HEK293T (cell line): Measurements from ENCODE around the gene NBEA.

Experiments
- CTCF ChIA-PET: fragments of 350-600 bp; formaldehyde crosslinking; extraction: SDS; loops from one replicate; lab custom pipeline; 2021; ENCODE audit warnings: antibody characterized with exemption, inconsistent platforms; lab: Yijun Ruan, JAX
- POLR2A ChIA-PET: fragments of 350-600 bp; formaldehyde crosslinking; extraction: SDS; loops from one replicate; lab custom pipeline; 2020; ENCODE audit warnings: antibody characterized with exemption, inconsistent platforms; lab: Yijun Ruan, JAX
- DNase-seq: peaks from one replicate; pipeline ENCODE4 v3.0.0; 2012; ENCODE audit warnings: mixed read lengths; ENCODE audit errors: extremely low spot score
- ARNT ChIP-seq: fragments of 450-650 bp; IDR thresholded peaks from 2 replicates; pipeline ENCODE4 v1.6.1; 2017; ENCODE audit warnings: mild to moderate bottlenecking
- BHLHE40 ChIP-seq: fragments of 450-650 bp; IDR thresholded peaks from 2 replicates; pipeline ENCODE4 v1.6.1; 2016; ENCODE audit warnings: mild to moderate bottlenecking, moderate library complexity, borderline replicate concordance
- CTBP1 ChIP-seq: fragments of 450-650 bp; IDR thresholded peaks from 2 replicates; pipeline ENCODE4 v1.6.1; 2016; ENCODE audit warnings: borderline replicate concordance
- ELF4 ChIP-seq: fragments of 450-650 bp; IDR thresholded peaks from 2 replicates; pipeline ENCODE4 v1.6.1; 2017; ENCODE audit warnings: antibody characterized with exemption
- FOXA1 ChIP-seq: fragments of 450-650 bp; IDR thresholded peaks from 2 replicates; pipeline ENCODE4 v1.6.1; 2016; ENCODE audit warnings: mild to moderate bottlenecking
- FOXK2 ChIP-seq: fragments of 450-650 bp; IDR thresholded peaks from 2 replicates; pipeline ENCODE4 v1.6.1; 2016; ENCODE audit warnings: mild to moderate bottlenecking
- FOXM1 ChIP-seq: fragments of 450-650 bp; IDR thresholded peaks from 2 replicates; pipeline ENCODE4 v1.6.1; 2017; ENCODE audit warnings: mild to moderate bottlenecking, borderline replicate concordance
- HDGF ChIP-seq: fragments of 450-650 bp; IDR thresholded peaks from 2 replicates; pipeline ENCODE4 v1.6.1; 2017; ENCODE audit warnings: antibody characterized with exemption, borderline replicate concordance
- L3MBTL2 ChIP-seq: fragments of 450-650 bp; conservative IDR thresholded peaks from 2 replicates; pipeline ENCODE4 v1.6.1; 2016; ENCODE audit warnings: mild to moderate bottlenecking
- LEF1 ChIP-seq: fragments of 450-650 bp; IDR thresholded peaks from 2 replicates; pipeline ENCODE4 v1.6.1; 2017; ENCODE audit warnings: mild to moderate bottlenecking, borderline replicate concordance
- NFRKB ChIP-seq: fragments of 450-650 bp; IDR thresholded peaks from 2 replicates; pipeline ENCODE4 v1.6.1; 2016; ENCODE audit warnings: mild to moderate bottlenecking, moderate library complexity
- SP1 ChIP-seq: fragments of 450-650 bp; IDR thresholded peaks from 2 replicates; pipeline ENCODE4 v1.6.1; 2017
- SUZ12 ChIP-seq: fragments of 450-650 bp; IDR thresholded peaks from 2 replicates; pipeline ENCODE4 v1.6.1; 2016; ENCODE audit warnings: mild to moderate bottlenecking
- TARDBP ChIP-seq: fragments of 450-650 bp; IDR thresholded peaks from 2 replicates; pipeline ENCODE4 v1.6.1; 2016
- ZNF384 ChIP-seq: fragments of 450-650 bp; IDR thresholded peaks from 2 replicates; pipeline ENCODE4 v1.6.1; 2016
- TF ChIP-seq, protein P1 (sequence below): fragments of 450-650 bp; IDR thresholded peaks from 2 replicates; pipeline ENCODE4 v1.6.1; 2016

NBEA gene

DNA sequence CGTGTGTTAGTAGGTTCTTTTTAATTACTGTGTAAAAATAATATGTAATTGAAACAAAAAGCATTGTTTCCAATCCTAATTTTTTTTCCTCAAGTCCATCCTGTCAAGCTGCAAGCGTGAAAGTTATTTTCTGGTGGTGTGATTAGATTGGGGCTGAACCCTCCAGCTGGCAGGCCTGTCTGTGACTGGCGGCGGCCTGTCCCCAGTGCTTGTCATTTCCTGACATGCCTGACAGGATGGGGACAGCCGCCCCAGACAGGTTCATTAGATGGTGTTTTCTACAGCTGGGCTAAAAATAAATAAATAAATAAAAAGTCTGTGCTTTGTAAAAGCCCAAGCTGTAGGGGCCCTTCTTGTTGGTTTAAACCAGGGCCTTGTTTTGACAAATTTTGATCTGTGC is 588.1 kb downstream of the NBEA start:
- POLR2A ChIA-PET, result no interaction called here
- TF ChIP-seq FOXM1, result no peak
- TF ChIP-seq FOXA1, result no peak
- no peak for TF ChIP-seq ELF4
- no peak for TF ChIP-seq LEF1
- no peak for TF ChIP-seq FOXK2
- no peak for TF ChIP-seq NFRKB
- no peak for TF ChIP-seq SP1
- no peak for TF ChIP-seq ARNT
- no peak for TF ChIP-seq HDGF
- TF ChIP-seq L3MBTL2, result no peak
- no peak for TF ChIP-seq CTBP1
- TF ChIP-seq ZNF384, result no peak
- TF ChIP-seq, protein P1, sequence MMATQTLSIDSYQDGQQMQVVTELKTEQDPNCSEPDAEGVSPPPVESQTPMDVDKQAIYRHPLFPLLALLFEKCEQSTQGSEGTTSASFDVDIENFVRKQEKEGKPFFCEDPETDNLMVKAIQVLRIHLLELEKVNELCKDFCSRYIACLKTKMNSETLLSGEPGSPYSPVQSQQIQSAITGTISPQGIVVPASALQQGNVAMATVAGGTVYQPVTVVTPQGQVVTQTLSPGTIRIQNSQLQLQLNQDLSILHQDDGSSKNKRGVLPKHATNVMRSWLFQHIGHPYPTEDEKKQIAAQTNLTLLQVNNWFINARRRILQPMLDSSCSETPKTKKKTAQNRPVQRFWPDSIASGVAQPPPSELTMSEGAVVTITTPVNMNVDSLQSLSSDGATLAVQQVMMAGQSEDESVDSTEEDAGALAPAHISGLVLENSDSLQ, result no peak
- TF ChIP-seq BHLHE40, result no peak
- no peak for TF ChIP-seq SUZ12
- TF ChIP-seq TARDBP, result no peak
- CTCF ChIA-PET, result no interaction called here
- DNase-seq, result no peak

DNA sequence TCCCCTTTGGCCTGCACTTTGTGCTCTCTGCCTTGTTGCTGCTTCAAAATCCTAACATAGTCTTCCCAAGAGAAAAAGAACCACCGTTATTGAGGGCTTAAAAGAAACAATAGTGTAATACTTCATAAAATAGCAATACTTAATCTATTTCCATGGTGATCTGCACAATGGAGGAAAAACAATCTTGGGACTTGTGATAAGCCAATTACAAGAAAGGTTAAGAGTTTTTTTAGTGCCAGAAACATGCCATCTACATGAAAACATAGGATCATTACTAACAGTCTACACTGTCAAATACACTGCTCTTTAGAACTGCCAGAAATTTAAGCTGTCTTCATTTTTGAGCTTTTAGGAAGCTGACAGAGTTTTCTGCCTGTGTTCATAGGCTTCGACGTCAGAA is 588.5 kb downstream of the NBEA start:
- ChIA-PET POLR2A (no interaction called here), CTCF (no interaction called here)
- TF ChIP-seq SP1 (no peak), ELF4 (no peak), FOXK2 (no peak), FOXM1 (no peak), ARNT (no peak), LEF1 (no peak), SUZ12 (no peak)
- TF ChIP-seq, protein P1, result no peak
- no peak for DNase-seq

DNA sequence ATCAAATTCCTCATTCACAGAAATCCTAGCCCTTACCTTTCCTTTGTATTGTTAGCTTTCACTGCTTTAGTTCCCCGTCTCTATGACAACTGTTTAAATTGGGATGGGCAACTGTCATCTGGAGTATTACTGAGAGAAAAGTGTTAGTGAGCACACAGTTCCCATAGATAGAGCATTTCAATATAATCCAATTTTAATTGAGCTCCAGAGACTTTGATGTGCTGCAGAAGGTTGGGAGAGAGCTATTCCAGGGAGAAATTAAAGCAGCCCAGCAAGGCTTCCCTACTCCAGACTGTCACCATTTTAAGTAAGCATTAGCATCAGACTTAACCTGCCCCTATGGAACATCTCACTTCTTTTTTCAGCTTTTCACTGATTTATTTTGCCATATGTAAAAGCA is 589.5 kb downstream of the NBEA start:
- POLR2A ChIA-PET, result interaction anchor here (0.6 kb wide), 1 partner anchor 26 kb away, joined by 3 read pairs; no protein-coding TSS in a partner anchor
- CTCF ChIA-PET, result no interaction called here
- no peak for DNase-seq
- TF ChIP-seq HDGF, result no peak

DNA sequence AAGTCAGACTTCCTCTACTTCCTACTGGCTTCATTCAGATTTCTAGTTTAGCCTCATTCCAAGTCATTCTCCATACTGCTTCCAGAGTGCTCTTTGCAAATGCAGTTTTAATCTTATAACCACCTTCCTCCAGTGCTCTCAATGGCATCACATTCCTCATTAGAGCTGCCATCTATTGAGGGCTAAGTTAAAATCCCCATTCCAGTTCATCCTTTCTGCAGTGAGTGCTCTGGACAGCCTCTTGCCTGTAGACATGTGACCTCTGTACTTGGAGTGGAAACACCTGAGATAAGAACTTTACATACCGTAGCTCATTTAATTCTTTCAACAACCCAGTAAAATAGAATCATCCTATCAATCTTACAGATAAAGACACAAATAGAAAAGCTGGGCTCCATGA is 592.3 kb downstream of the NBEA start:
- TF ChIP-seq FOXA1, result no peak
- TF ChIP-seq NFRKB, result no peak
- no peak for TF ChIP-seq BHLHE40
- no peak for TF ChIP-seq FOXK2
- TF ChIP-seq ELF4, result no peak
- TF ChIP-seq, protein P1, result no peak
- TF ChIP-seq SP1, result no peak
- no peak for TF ChIP-seq FOXM1
- no peak for TF ChIP-seq SUZ12
- TF ChIP-seq TARDBP, result no peak
- no peak for TF ChIP-seq HDGF
- POLR2A ChIA-PET, result no interaction called here
- CTCF ChIA-PET, result interaction anchor here (0.7 kb wide), 1 partner anchor 46 kb away, joined by 3 read pairs; no protein-coding TSS in a partner anchor
- no peak for DNase-seq

DNA sequence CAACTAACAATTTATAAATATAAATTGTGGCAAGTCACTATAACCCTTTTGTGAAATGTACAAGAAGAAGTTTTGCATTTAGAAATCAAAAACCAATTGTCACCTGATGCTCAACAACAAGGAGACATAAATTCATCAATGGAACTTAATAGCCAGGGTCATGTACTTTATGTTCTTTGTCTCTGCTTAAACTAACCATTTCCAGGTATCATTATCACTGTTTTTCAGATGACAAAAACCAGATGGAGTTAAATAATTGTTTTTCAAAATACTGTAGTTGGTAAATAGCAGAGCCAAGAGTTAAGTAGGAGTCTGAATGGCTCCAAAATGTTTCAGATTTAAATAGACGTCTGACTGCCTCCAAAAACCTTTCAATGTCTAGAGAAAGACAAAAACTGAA is 606.7 kb downstream of the NBEA start:
- no peak for DNase-seq
- ChIA-PET CTCF (no interaction called here), POLR2A (no interaction called here)
- TF ChIP-seq CTBP1 (no peak), HDGF (no peak), L3MBTL2 (no peak), FOXA1 (no peak), NFRKB (no peak), ZNF384 (no peak), BHLHE40 (no peak), FOXM1 (no peak), TARDBP (no peak), SP1 (no peak), LEF1 (no peak), ELF4 (no peak), FOXK2 (no peak), ARNT (no peak), SUZ12 (no peak)
- TF ChIP-seq, protein P1, result no peak

DNA sequence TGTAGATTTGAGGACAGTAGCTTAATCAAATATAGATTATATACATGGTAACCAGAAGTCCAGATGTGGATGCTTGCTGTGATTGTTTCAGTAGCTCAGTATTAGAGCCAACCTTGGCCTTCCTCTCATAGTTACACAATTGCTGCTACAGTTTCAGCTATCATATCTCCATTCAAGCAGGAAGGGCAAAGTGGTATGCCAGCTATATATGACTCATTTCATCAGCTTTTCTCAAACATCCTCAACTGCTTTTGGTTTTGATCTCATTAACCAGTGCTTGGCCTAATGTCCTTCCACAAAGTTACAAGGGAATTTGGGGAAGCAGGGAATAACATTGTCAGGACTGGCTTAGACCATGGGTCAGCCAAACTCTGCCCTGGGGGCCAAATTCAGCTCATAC is 607.4 kb downstream of the NBEA start:
- POLR2A ChIA-PET, result no interaction called here

More for the DNA sequence above, 607.4 kb downstream of the NBEA start:
- no peak for DNase-seq
- TF ChIP-seq, protein P1, result no peak
- no peak for TF ChIP-seq CTBP1
- no peak for TF ChIP-seq FOXK2
- no peak for TF ChIP-seq SP1
- no peak for TF ChIP-seq ZNF384
- no peak for TF ChIP-seq FOXM1
- no peak for TF ChIP-seq LEF1
- TF ChIP-seq BHLHE40, result no peak
- no peak for TF ChIP-seq FOXA1
- TF ChIP-seq L3MBTL2, result no peak
- no peak for TF ChIP-seq NFRKB
- no peak for TF ChIP-seq HDGF
- TF ChIP-seq SUZ12, result no peak
- TF ChIP-seq ARNT, result no peak
- TF ChIP-seq ELF4, result no peak
- TF ChIP-seq TARDBP, result no peak
- CTCF ChIA-PET, result no interaction called here
